SK-N-SH (cell line): ENCODE data around the gene DUS2. TPM values are rescaled to one million over a fixed set of nuclear protein-coding genes. Genes with fewer than 3 reads are reported as not detected.

ENCODE experiments used
- CTCF ChIA-PET: fragments of 300-600, 350-600 bp; formaldehyde crosslinking; extraction: SDS; loops from one replicate; lab custom pipeline; 2021; lab: Yijun Ruan, JAX
- POLR2A ChIA-PET: fragments of 350-600 bp; sonication (Branson Sonifier 250); formaldehyde crosslinking; extraction: SDS; loops from one replicate; lab custom pipeline; 2020; ENCODE audit warnings: antibody characterized with exemption, inconsistent platforms; lab: Yijun Ruan, JAX
- DNase-seq: peaks from one replicate; pipeline ENCODE4 v3.0.0; 2012
- H2AFZ ChIP-seq: fragments of 200-600 bp; sonication (generic); 2 replicates; pipeline ENCODE4 v1.8.1; 2016; ENCODE audit warnings: antibody characterized with exemption, mild to moderate bottlenecking, low read depth
- H3F3A ChIP-seq: fragments of 200-600 bp; sonication (generic); replicated peaks from 2 replicates; pipeline ENCODE3; 2016; ENCODE audit warnings: antibody characterized with exemption, mild to moderate bottlenecking; ENCODE audit not compliant: insufficient read depth
- H3K27ac ChIP-seq, 2 experiments: fragments of 200-500 bp in 1 of 2; fragments of 200-600 bp in 1 of 2; sonication (Bioruptor generic) in 1 of 2; sonication (generic), shearing (Covaris generic) in 1 of 2; 2 replicates each; pipeline versions ENCODE4 v1.5.1 to v1.6.1; 2014 to 2016; ENCODE audit warnings: low read depth in 2 of 2, inconsistent platforms in 1 of 2, low read length in 1 of 2, mild to moderate bottlenecking in 1 of 2, mixed read lengths in 1 of 2
- H3K27me3 ChIP-seq: fragments of 200-600 bp; sonication (generic), shearing (Covaris generic); 2 replicates; pipeline ENCODE4 v1.6.1; 2016; ENCODE audit warnings: mixed run types; ENCODE audit not compliant: insufficient read depth
- H3K36me3 ChIP-seq, 2 experiments: fragments of 200-500 bp in 1 of 2; fragments of 200-600 bp in 1 of 2; sonication (Bioruptor generic) in 1 of 2; sonication (generic) in 1 of 2; replicated peaks in 1 of 2; 2 replicates each; pipeline versions ENCODE3 to v1.5.1; 2014 to 2016; ENCODE audit warnings: low read length in 1 of 2, mild to moderate bottlenecking in 1 of 2; ENCODE audit not compliant: insufficient read depth in 2 of 2, control insufficient read depth in 1 of 2
- H3K4me1 ChIP-seq, 2 experiments: fragments of 200-500 bp in 1 of 2; fragments of 200-600 bp in 1 of 2; sonication (Bioruptor generic) in 1 of 2; sonication (generic), shearing (Covaris generic) in 1 of 2; 2 replicates each; pipeline versions ENCODE4 v1.5.1 to v1.6.1; 2014 to 2016; ENCODE audit warnings: low read depth in 1 of 2, low read length in 1 of 2, mixed run types in 1 of 2; ENCODE audit not compliant: insufficient read depth in 2 of 2, control insufficient read depth in 1 of 2
- H3K4me2 ChIP-seq: fragments of 200-600 bp; sonication (generic), shearing (Covaris generic); 2 replicates; pipeline ENCODE4 v1.6.1; 2017; ENCODE audit warnings: mixed run types
- H3K4me3 ChIP-seq, 2 experiments: fragments of 200-500 bp in 1 of 2; fragments of 200-600 bp in 1 of 2; sonication (Bioruptor generic) in 1 of 2; sonication (generic), shearing (Covaris generic) in 1 of 2; 2 replicates each; pipeline versions ENCODE4 v1.5.1 to v1.8.1; 2014 to 2016; ENCODE audit warnings: low read depth in 2 of 2, inconsistent platforms in 1 of 2, low read length in 1 of 2, mild to moderate bottlenecking in 1 of 2, mixed read lengths in 1 of 2, moderate library complexity in 1 of 2
- H3K79me2 ChIP-seq: fragments of 200-600 bp; sonication (generic); 2 replicates; pipeline ENCODE4 v1.8.1; 2017; ENCODE audit warnings: mild to moderate bottlenecking; ENCODE audit not compliant: insufficient read depth
- H3K9ac ChIP-seq: fragments of 200-600 bp; sonication (generic); 2 replicates; pipeline ENCODE4 v1.6.1; 2017; ENCODE audit warnings: mixed run types
- H3K9me2 ChIP-seq: fragments of 200-600 bp; sonication (generic); 2 replicates; pipeline ENCODE4 v1.6.1; 2017; ENCODE audit warnings: mixed run types
- H3K9me3 ChIP-seq: fragments of 200-600 bp; sonication (generic); 2 replicates; pipeline ENCODE4 v1.6.1; 2017; ENCODE audit warnings: mixed run types, mild to moderate bottlenecking, moderate library complexity
- H4K20me1 ChIP-seq: fragments of 200-600 bp; sonication (generic); 2 replicates; pipeline ENCODE4 v1.6.1; 2017; ENCODE audit warnings: mild to moderate bottlenecking, mixed run types; ENCODE audit not compliant: insufficient read depth
- FOSL2 ChIP-seq: IDR thresholded peaks from 2 replicates; pipeline ENCODE4 v1.4.0; 2012; ENCODE audit warnings: low read depth, mild to moderate bottlenecking, moderate library complexity, borderline replicate concordance
- FOXM1 ChIP-seq: IDR thresholded peaks from 2 replicates; pipeline ENCODE4 v1.4.0; 2012; ENCODE audit warnings: low read depth, mild to moderate bottlenecking
- IRF3 ChIP-seq: fragments of 150-350 bp; IDR thresholded peaks from 2 replicates; pipeline ENCODE4 v1.6.1; 2016; ENCODE audit warnings: mild to moderate bottlenecking, low read depth, low read length
- NFIC ChIP-seq: IDR thresholded peaks from 2 replicates; pipeline ENCODE4 v1.4.0; 2012; ENCODE audit warnings: borderline replicate concordance
- NRF1 ChIP-seq: IDR thresholded peaks from 2 replicates; pipeline ENCODE4 v1.6.1; 2012; ENCODE audit warnings: low read depth, mild to moderate bottlenecking, low read length
- TAF1 ChIP-seq: IDR thresholded peaks from 2 replicates; pipeline ENCODE4 v1.6.1; 2012; ENCODE audit warnings: low read depth, mild to moderate bottlenecking, low read length, moderate library complexity, borderline replicate concordance
- TEAD4 ChIP-seq: IDR thresholded peaks from 2 replicates; pipeline ENCODE4 v1.4.0; 2012; ENCODE audit warnings: mild to moderate bottlenecking, borderline replicate concordance; ENCODE audit not compliant: insufficient read depth
- YY1 ChIP-seq: IDR thresholded peaks from 2 replicates; pipeline ENCODE4 v1.4.0; 2012; ENCODE audit warnings: low read depth, mild to moderate bottlenecking
- ZBTB33 ChIP-seq: IDR thresholded peaks from 2 replicates; pipeline ENCODE4 v1.4.0; 2012; ENCODE audit warnings: low read depth, borderline replicate concordance
- WGBS: methylation state at CpG from one replicate; pipeline ENCODE4 v1.1.6; 2017; ENCODE audit warnings: low lambda C conversion rate; 5-methylcytosine and 5-hydroxymethylcytosine counted together
- polyA plus RNA-seq, 3 experiments: library from polyadenylated mRNA; depleted of rRNA; stranded (reverse); fragments of >200 nt; gene quantifications; 2 replicates each; pipeline ENCODE4 v1.2.3, GENCODE V29; 2012
- TF ChIP-seq, protein P1 (sequence below): IDR thresholded peaks from 2 replicates; pipeline ENCODE4 v1.4.0; 2012; ENCODE audit warnings: low read depth, borderline replicate concordance

The DUS2 gene
- polyA plus RNA-seq, 1 of the 3 experiments (the other 2 are of a cell fraction) = 16.1 TPM

GRCh38 chr16:68088130-68088972, 65.3 kb downstream of the DUS2 start:
- TF ChIP-seq, protein P1, sequence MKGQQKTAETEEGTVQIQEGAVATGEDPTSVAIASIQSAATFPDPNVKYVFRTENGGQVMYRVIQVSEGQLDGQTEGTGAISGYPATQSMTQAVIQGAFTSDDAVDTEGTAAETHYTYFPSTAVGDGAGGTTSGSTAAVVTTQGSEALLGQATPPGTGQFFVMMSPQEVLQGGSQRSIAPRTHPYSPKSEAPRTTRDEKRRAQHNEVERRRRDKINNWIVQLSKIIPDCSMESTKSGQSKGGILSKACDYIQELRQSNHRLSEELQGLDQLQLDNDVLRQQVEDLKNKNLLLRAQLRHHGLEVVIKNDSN = no peak
- TF ChIP-seq IRF3 = no peak
- no peak for TF ChIP-seq ZBTB33
- no peak for TF ChIP-seq FOSL2
- no peak for TF ChIP-seq TEAD4
- TF ChIP-seq NFIC = no peak
- no peak for TF ChIP-seq TAF1
- no peak for TF ChIP-seq NRF1
- no peak for TF ChIP-seq YY1
- POLR2A ChIA-PET = no interaction called here
- H4K20me1 ChIP-seq = peaks cover 12% of the 10 kb centered on the region
- H3K4me2 ChIP-seq = peak overlapping the region; percentile 88; the same call in 1 of the 2 replicates
- no peak overlapping the region for H3K27ac ChIP-seq
- H3K27me3 ChIP-seq = no peaks in the 10 kb centered on the region
- CTCF ChIA-PET = interaction anchor here (1.1 to 3.3 kb wide), 2 partner anchors 141 to 173 kb away, joined by 3 to 14 read pairs; no protein-coding TSS in a partner anchor
- H2AFZ ChIP-seq = no peak overlapping the region
- H3K4me3 ChIP-seq = no peak overlapping the region
- peaks cover 18 to 34% of the 10 kb centered on the region in 2 experiments for H3K4me1 ChIP-seq
- no peaks in the 10 kb centered on the region for H3K9me3 ChIP-seq
- 95% methylated on average over 9 of the region's 9 CpGs for WGBS
- DNase-seq = no peak
- peaks cover 36% of the 10 kb centered on the region for H3F3A ChIP-seq
- H3K79me2 ChIP-seq = peaks cover 77% of the 10 kb centered on the region
- H3K9me2 ChIP-seq = no peaks in the 10 kb centered on the region
- H3K36me3 ChIP-seq = no peaks in the 10 kb centered on the region
- no peak overlapping the region; the same call in 1 of the 2 replicates for H3K9ac ChIP-seq

DNA sequence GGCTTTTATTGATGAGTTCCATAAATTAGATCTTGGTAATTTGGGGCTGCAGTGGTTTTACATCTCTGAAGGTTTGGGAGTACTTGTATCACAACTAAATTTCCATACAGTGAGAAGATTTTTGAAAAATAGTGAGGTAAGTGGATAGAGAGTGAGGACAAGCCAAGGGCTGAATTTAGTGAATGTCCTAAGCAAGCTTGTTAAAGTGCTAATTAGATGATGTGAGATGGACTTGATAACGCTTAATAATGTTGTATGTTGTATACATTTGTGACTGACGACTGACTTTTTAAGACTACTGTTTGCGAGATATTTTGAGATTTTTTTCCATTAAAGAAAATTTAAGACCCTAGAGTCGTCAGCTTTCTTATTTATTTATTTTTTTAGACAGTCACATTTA, 66.0 kb downstream of the DUS2 start:
- Histone ChIP-seq H3K9ac (no peak overlapping the region), H3K9me3 (no peaks in the 10 kb centered on the region), H3K4me3 (no peak overlapping the region), H3F3A (peaks cover 34% of the 10 kb centered on the region), H3K27me3 (no peaks in the 10 kb centered on the region), H3K9me2 (no peaks in the 10 kb centered on the region), H3K4me1 (peaks cover 15 to 36% of the 10 kb centered on the region in 2 experiments), H3K4me2 (no peak overlapping the region), H2AFZ (no peak overlapping the region), H3K27ac (no peak overlapping the region), H4K20me1 (peaks cover 12% of the 10 kb centered on the region), H3K36me3 (no peaks in the 10 kb centered on the region), H3K79me2 (peaks cover 84% of the 10 kb centered on the region)
- no peak for DNase-seq
- WGBS = 93% methylated on average over 4 of the region's 4 CpGs
- TF ChIP-seq FOXM1 = no peak
- CTCF ChIA-PET = interaction anchor here (3.3 kb wide), 1 partner anchor 140 kb away, joined by 14 read pairs; no protein-coding TSS in a partner anchor
- POLR2A ChIA-PET = no interaction called here
